SU-DHL-6 (cell line): Measurements from ENCODE around the gene MBNL1.

Experiments used
- H2AFZ ChIP-seq: fragments of 200-600 bp; sonication (generic); 2 replicates; pipeline ENCODE4 v1.6.1; 2014; ENCODE audit warnings: low read depth, mild to moderate bottlenecking, moderate library complexity, mixed read lengths, antibody characterized with exemption, low read length; ENCODE audit not compliant: severe bottlenecking
- H3F3A ChIP-seq: fragments of 200-600 bp; shearing (Covaris generic); 2 replicates; pipeline ENCODE4 v1.6.0; 2016; ENCODE audit warnings: antibody characterized with exemption, mild to moderate bottlenecking; ENCODE audit not compliant: insufficient read depth
- H3K27ac ChIP-seq: fragments of 200-600 bp; sonication (generic); 2 replicates; pipeline ENCODE4 v1.5.1; 2016; ENCODE audit warnings: low read depth, mild to moderate bottlenecking, low read length, moderate library complexity, mixed read lengths
- H3K27me3 ChIP-seq: fragments of 200-600 bp; sonication (generic), shearing (Covaris generic); 2 replicates; pipeline ENCODE4 v1.6.0; 2014; ENCODE audit warnings: mild to moderate bottlenecking, low read length
- H3K36me3 ChIP-seq: fragments of 200-600 bp; sonication (generic); 2 replicates; pipeline ENCODE4 v1.6.1; 2014; ENCODE audit warnings: mild to moderate bottlenecking, low read length, mixed read lengths
- H3K4me2 ChIP-seq: fragments of 300-600, 200-600 bp; shearing (Covaris generic), sonication (generic); 2 replicates; pipeline ENCODE4 v1.6.0; 2014; ENCODE audit warnings: low read length, low read depth, mild to moderate bottlenecking; ENCODE audit not compliant: poor library complexity, severe bottlenecking
- H3K4me3 ChIP-seq: fragments of 200-600 bp; sonication (generic); 2 replicates; pipeline ENCODE4 v1.5.1; 2014; ENCODE audit warnings: antibody characterized with exemption, low read length, mild to moderate bottlenecking, mixed read lengths; ENCODE audit not compliant: insufficient read depth, poor library complexity, severe bottlenecking
- H3K79me2 ChIP-seq: fragments of 200-600 bp; sonication (generic); 2 replicates; pipeline ENCODE4 v1.6.1; 2014; ENCODE audit warnings: mild to moderate bottlenecking, low read length, moderate library complexity; ENCODE audit not compliant: insufficient read depth
- H3K9ac ChIP-seq: fragments of 200-600 bp; sonication (generic); 2 replicates; pipeline ENCODE4 v1.7.0; 2014; ENCODE audit warnings: mild to moderate bottlenecking, low read length
- H3K9me2 ChIP-seq: fragments of 200-600 bp; sonication (generic); replicated peaks from 2 replicates; pipeline ENCODE4 v1.6.1; 2014; ENCODE audit warnings: low read length; ENCODE audit not compliant: insufficient read depth
- H3K9me3 ChIP-seq: fragments of 200-600 bp; sonication (generic); 2 replicates; pipeline ENCODE4 v1.6.1; 2014; ENCODE audit warnings: low read length, mixed read lengths; ENCODE audit not compliant: insufficient read depth
- H4K20me1 ChIP-seq: fragments of 200-600 bp; sonication (generic); 2 replicates; pipeline ENCODE4 v1.6.1; 2014; ENCODE audit warnings: low read depth, mild to moderate bottlenecking, antibody characterized with exemption, low read length, moderate library complexity, mixed read lengths
- CTCF ChIP-seq: fragments of 200-600 bp; sonication (generic); IDR thresholded peaks from one replicate; pipeline ENCODE4 v1.5.1; 2017; ENCODE audit warnings: antibody characterized with exemption, mild to moderate bottlenecking, low read length, moderate library complexity; ENCODE audit not compliant: insufficient read depth, poor library complexity, severe bottlenecking
- EZH2phosphoT487 ChIP-seq: fragments of 200-600 bp; sonication (generic), shearing (Covaris generic); conservative IDR thresholded peaks from 2 replicates; pipeline ENCODE4 v1.6.1; 2018; ENCODE audit warnings: mild to moderate bottlenecking, antibody characterized with exemption, low read length, moderate library complexity, mixed read lengths

MBNL1 gene

DNA sequence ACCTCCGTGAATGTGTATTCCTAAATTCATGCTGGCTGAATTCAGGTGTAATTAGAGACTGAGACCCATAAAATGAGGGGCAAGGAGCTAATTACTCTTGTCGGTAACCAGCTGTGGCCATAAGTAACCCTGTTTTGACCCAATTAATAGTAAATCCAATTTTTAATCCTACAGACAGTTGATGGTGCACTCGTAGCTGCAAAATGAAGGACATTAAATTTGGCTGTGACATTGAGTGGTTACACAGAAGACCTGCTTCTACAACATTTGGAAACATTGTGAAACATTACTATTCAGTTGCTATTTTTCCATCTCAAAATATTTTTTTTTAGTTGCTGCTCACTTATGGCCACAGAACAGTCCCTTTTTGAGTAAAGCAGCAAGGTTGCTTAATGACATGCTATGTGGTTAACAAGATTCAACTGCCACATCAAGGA lies 33.0 kb downstream of the MBNL1 start:
- H4K20me1 ChIP-seq, result peaks cover 43% of the 10 kb centered on the region
- peaks cover 66% of the 10 kb centered on the region for H3K36me3 ChIP-seq
- TF ChIP-seq EZH2phosphoT487, result no peak
- no peak for TF ChIP-seq CTCF
- no peaks in the 10 kb centered on the region for H3K9me2 ChIP-seq
- peak overlapping the region; percentile 3 for H3K4me3 ChIP-seq
- H3K79me2 ChIP-seq, result peaks cover 100% of the 10 kb centered on the region
- peak overlapping the region; percentile 69 for H3K4me2 ChIP-seq
- H2AFZ ChIP-seq, result no peak overlapping the region
- H3F3A ChIP-seq, result peaks cover 74% of the 10 kb centered on the region
- no peaks in the 10 kb centered on the region for H3K27me3 ChIP-seq
- H3K9ac ChIP-seq, result peak overlapping the region; percentile 37
- no peaks in the 10 kb centered on the region for H3K9me3 ChIP-seq
- H3K27ac ChIP-seq, result peak overlapping the region; percentile 66

GRCh38 chr3:152302521-152303021 lies 33.8 kb downstream of the MBNL1 start:
- Histone ChIP-seq H3K27ac (peak overlapping the region; percentile 66), H3K36me3 (peaks cover 74% of the 10 kb centered on the region), H3K9me2 (no peaks in the 10 kb centered on the region), H3K4me2 (peak overlapping the region; percentile 69), H2AFZ (no peak overlapping the region), H3K4me3 (no peak overlapping the region), H3K79me2 (peaks cover 100% of the 10 kb centered on the region), H3F3A (peaks cover 74% of the 10 kb centered on the region), H4K20me1 (peaks cover 46% of the 10 kb centered on the region), H3K27me3 (no peaks in the 10 kb centered on the region), H3K9ac (peak overlapping the region; percentile 37; the same call in 1 of the 2 replicates), H3K9me3 (no peaks in the 10 kb centered on the region)
- TF ChIP-seq EZH2phosphoT487, result no peak
- TF ChIP-seq CTCF, result no peak

DNA sequence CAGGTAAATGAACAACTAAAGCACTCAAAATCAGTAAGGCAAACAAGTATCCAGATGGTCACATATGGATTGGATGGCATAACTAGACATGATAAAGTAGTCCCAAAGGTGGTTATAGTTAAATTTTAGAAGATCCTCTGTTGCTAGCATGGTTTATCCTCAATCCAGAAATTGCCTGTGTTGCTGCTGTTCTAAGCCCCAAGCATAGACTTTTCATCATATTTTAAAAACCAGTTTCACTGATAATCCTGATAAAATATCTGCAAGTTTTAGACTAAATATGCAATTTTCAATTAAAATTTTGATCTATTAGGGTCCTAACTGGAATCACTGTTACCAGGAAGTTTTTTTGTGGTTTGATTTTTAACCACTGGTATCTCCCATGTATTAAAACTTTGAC lies 35.4 kb downstream of the MBNL1 start:
- H3K9me2 ChIP-seq, result no peaks in the 10 kb centered on the region
- no peak overlapping the region for H3K4me3 ChIP-seq
- no peaks in the 10 kb centered on the region for H3K9me3 ChIP-seq
- TF ChIP-seq EZH2phosphoT487, result no peak
- TF ChIP-seq CTCF, result no peak
- H3K4me2 ChIP-seq, result no peak overlapping the region
- H3K27me3 ChIP-seq, result no peaks in the 10 kb centered on the region
- peak overlapping the region; percentile 13; the same call in 1 of the 2 replicates for H3K27ac ChIP-seq
- H3K79me2 ChIP-seq, result peaks cover 100% of the 10 kb centered on the region
- peaks cover 44% of the 10 kb centered on the region for H4K20me1 ChIP-seq
- no peak overlapping the region for H3K9ac ChIP-seq
- H3K36me3 ChIP-seq, result peaks cover 74% of the 10 kb centered on the region
- H2AFZ ChIP-seq, result no peak overlapping the region
- peaks cover 69% of the 10 kb centered on the region; the same call in 1 of the 2 replicates for H3F3A ChIP-seq
